GM23338 (cell line): ENCODE data around the gene MBD3L2. TPM values are rescaled to one million over a fixed set of nuclear protein-coding genes. Genes with fewer than 3 reads are reported as not detected.

Experiments used
- polyA plus RNA-seq: library from polyadenylated mRNA; unstranded; fragments of >200 nt; fragmentation: Nextera tagmentation; extraction: Ambion mirVana; gene quantifications from 2 replicates; pipeline ENCODE4 v1.2.1, GENCODE V29; 2016
- total RNA-seq: library from RNA; depleted of rRNA; stranded (reverse); fragments of >200 nt; shearing (Covaris generic); gene quantifications from 2 replicates; pipeline ENCODE4 v1.2.3, GENCODE V29; 2014; rRNA removed

Gene MBD3L2
- total and polyA plus RNA-seq, 2 experiments from 2014 or later = not detected

Other genes starting within 250 kb of the MBD3L2 start
- not detected in 2 replicates for gene ADGRE1, start 161.7 kb upstream of the MBD3L2 start, total RNA-seq
- not detected in 2 replicates for gene ADGRE1, start 161.7 kb upstream of the MBD3L2 start, polyA plus RNA-seq
- gene MBD3L2B, start 27.9 kb upstream of the MBD3L2 start, total RNA-seq = not detected in 2 replicates
- gene MBD3L2B, start 27.9 kb upstream of the MBD3L2 start, polyA plus RNA-seq = not detected in 2 replicates
- gene MBD3L5, start 18.7 kb upstream of the MBD3L2 start, total RNA-seq = not detected in 2 replicates
- gene MBD3L5, start 18.7 kb upstream of the MBD3L2 start, polyA plus RNA-seq = not detected in 2 replicates
- gene MBD3L4, start 9.1 kb upstream of the MBD3L2 start, total RNA-seq = not detected in 2 replicates
- gene MBD3L4, start 9.1 kb upstream of the MBD3L2 start, polyA plus RNA-seq = not detected in 2 replicates
- not detected in 2 replicates for gene MBD3L3, start 9.4 kb downstream of the MBD3L2 start, total RNA-seq
- gene MBD3L3, start 9.4 kb downstream of the MBD3L2 start, polyA plus RNA-seq = 0.49 TPM in 1 of 2 replicates, not detected in the other
- 6.6 and 10.3 TPM in 2 replicates for gene ZNF557, start 20.4 kb downstream of the MBD3L2 start, total RNA-seq
- 3.7 and 4.3 TPM in 2 replicates for gene ZNF557, start 20.4 kb downstream of the MBD3L2 start, polyA plus RNA-seq
- 52.1 and 55.2 TPM in 2 replicates for gene INSR, start 245.1 kb downstream of the MBD3L2 start, total RNA-seq
- gene INSR, start 245.1 kb downstream of the MBD3L2 start, polyA plus RNA-seq = 17.3 and 19.2 TPM in 2 replicates